DND-41 (cell line): Measurements from ENCODE around the gene CCR7.

Experiments
- ATAC-seq: fragments of 200-7000 bp; cut with Tn5 transposase; 3 replicates; pipeline ENCODE4 v1.9.1; 2021; ENCODE audit warnings: low read depth; ENCODE audit not compliant: insufficient read depth
- DNase-seq: peaks from one replicate; pipeline ENCODE4 v3.0.0-alpha.2; 2020
- H2AFZ ChIP-seq: 2 replicates; pipeline ENCODE4 v1.6.0; 2012; ENCODE audit warnings: low read depth, low read length
- H3K27ac ChIP-seq: 2 replicates; pipeline ENCODE4 v1.5.1; 2012; ENCODE audit warnings: low read length, inconsistent platforms
- H3K27me3 ChIP-seq: fragments of 200-600 bp; sonication (generic); 2 replicates; pipeline ENCODE4 v1.6.0; 2012; ENCODE audit warnings: low read length, mild to moderate bottlenecking, inconsistent platforms; ENCODE audit not compliant: insufficient read depth, poor library complexity
- H3K36me3 ChIP-seq: 2 replicates; pipeline ENCODE4 v1.5.1; 2012; ENCODE audit warnings: low read length, inconsistent platforms; ENCODE audit not compliant: insufficient read depth
- H3K4me1 ChIP-seq: 2 replicates; pipeline ENCODE4 v1.5.1; 2012; ENCODE audit warnings: mild to moderate bottlenecking, low read length; ENCODE audit not compliant: insufficient read depth
- H3K4me2 ChIP-seq: 2 replicates; pipeline ENCODE4 v1.6.0; 2012; ENCODE audit warnings: mild to moderate bottlenecking, moderate library complexity, low read length, inconsistent platforms; ENCODE audit not compliant: insufficient read depth
- H3K4me3 ChIP-seq, 2 experiments: fragments of 200-600 bp in 1 of 2; shearing (Covaris generic) in 1 of 2; 2 replicates each; pipeline ENCODE4 v1.5.1; 2012 to 2016; ENCODE audit warnings: inconsistent platforms in 2 of 2, low read length in 2 of 2, mild to moderate bottlenecking in 2 of 2, low read depth in 1 of 2, moderate library complexity in 1 of 2
- H3K79me2 ChIP-seq: 2 replicates; pipeline ENCODE4 v1.6.0; 2012; ENCODE audit warnings: low read length, inconsistent platforms; ENCODE audit not compliant: insufficient read depth
- H3K9ac ChIP-seq: 2 replicates; pipeline ENCODE4 v1.6.0; 2012; ENCODE audit warnings: low read depth, mild to moderate bottlenecking, inconsistent platforms, low read length, moderate library complexity
- H3K9me3 ChIP-seq: 2 replicates; pipeline ENCODE4 v1.5.1; 2012; ENCODE audit warnings: low read length, moderate library complexity, mild to moderate bottlenecking, inconsistent platforms; ENCODE audit not compliant: insufficient read depth, severe bottlenecking
- H4K20me1 ChIP-seq: 2 replicates; pipeline ENCODE4 v1.6.0; 2012; ENCODE audit warnings: low read length; ENCODE audit not compliant: insufficient read depth
- CTCF ChIP-seq: IDR thresholded peaks from 2 replicates; pipeline ENCODE4 v1.5.1; 2012; ENCODE audit warnings: borderline replicate concordance, low read length, moderate library complexity, mild to moderate bottlenecking; ENCODE audit not compliant: poor library complexity, severe bottlenecking; ENCODE audit errors: extremely low read depth
- EZH2 ChIP-seq: IDR thresholded peaks from 3 replicates; pipeline ENCODE4 v1.6.1; 2012; ENCODE audit warnings: borderline replicate concordance, low read depth, mild to moderate bottlenecking, moderate library complexity, low read length, inconsistent platforms; ENCODE audit not compliant: severe bottlenecking

The CCR7 gene

GRCh38 chr17:40545660-40546059 lies 19.6 kb downstream of the CCR7 start:
- no peak for TF ChIP-seq EZH2
- no peak for TF ChIP-seq CTCF
- H3K4me1 ChIP-seq, result peaks cover 87% of the 10 kb centered on the region

GRCh38 chr17:40542558-40543411 lies 22.5 kb downstream of the CCR7 start:
- ATAC-seq (no peak), DNase-seq (no peak)
- Histone ChIP-seq H2AFZ (no peak overlapping the region), H4K20me1 (no peaks in the 10 kb centered on the region), H3K36me3 (no peaks in the 10 kb centered on the region), H3K9ac (peak overlapping the region; percentile 13; the same call in 1 of the 2 replicates), H3K27ac (peak overlapping the region; percentile 81), H3K4me2 (no peak overlapping the region), H3K79me2 (no peaks in the 10 kb centered on the region), H3K4me3 (no peak overlapping the region), H3K27me3 (no peaks in the 10 kb centered on the region), H3K4me1 (peaks cover 87% of the 10 kb centered on the region), H3K9me3 (no peaks in the 10 kb centered on the region)
- TF ChIP-seq CTCF (no peak), EZH2 (no peak)

More at GRCh38 chr17:40545660-40546059, 19.6 kb downstream of the CCR7 start:
- Histone ChIP-seq H3K27ac (peak overlapping the region; percentile 96), H3K9ac (no peak overlapping the region; the same call in 1 of the 2 replicates), H3K4me3 (no peak overlapping the region), H3K9me3 (no peaks in the 10 kb centered on the region), H3K79me2 (no peaks in the 10 kb centered on the region), H3K4me2 (no peak overlapping the region), H2AFZ (no peak overlapping the region), H3K27me3 (no peaks in the 10 kb centered on the region), H3K36me3 (no peaks in the 10 kb centered on the region), H4K20me1 (no peaks in the 10 kb centered on the region)
- no peak for DNase-seq
- no peak for ATAC-seq

DNA sequence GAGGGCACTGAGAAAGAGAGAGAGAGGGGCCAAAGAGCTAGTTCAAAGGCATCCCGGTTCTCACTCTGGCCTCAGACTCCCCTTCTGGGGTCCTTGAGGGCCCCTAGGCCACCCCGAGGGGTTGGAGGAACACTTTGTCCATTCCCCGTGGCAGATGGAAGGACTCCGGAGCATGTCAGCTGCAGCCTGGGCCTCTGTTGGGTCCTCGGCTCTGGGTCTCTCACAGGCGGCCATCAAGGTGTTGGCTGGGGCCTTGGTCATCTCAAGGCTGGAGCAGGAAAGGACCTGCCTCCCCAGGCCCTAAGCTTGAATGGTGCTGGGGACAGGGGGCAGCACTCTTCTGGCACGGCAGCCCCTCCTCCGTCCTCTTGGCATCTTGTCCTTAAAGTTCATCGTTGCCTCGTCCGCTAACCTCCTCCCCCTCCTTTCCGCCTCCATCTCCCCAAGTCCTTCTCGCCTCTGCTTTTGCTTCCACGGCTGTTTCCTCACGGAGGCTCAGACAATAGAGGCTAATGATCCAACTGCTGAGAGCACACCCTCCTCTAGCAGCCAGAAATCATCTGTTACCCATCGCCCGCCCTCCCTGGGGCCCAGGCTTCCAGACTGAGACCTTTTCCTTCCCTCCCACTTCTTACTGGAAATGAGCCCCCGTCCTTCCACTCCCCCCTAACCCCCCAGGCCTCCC lies 23.3 kb downstream of the CCR7 start:
- Histone ChIP-seq H3K4me3 (no peak overlapping the region), H3K79me2 (no peaks in the 10 kb centered on the region), H3K36me3 (no peaks in the 10 kb centered on the region), H3K9ac (peak overlapping the region; percentile 20), H3K4me1 (peaks cover 87% of the 10 kb centered on the region), H3K4me2 (no peak overlapping the region), H3K27me3 (no peaks in the 10 kb centered on the region), H2AFZ (no peak overlapping the region), H3K9me3 (no peaks in the 10 kb centered on the region), H4K20me1 (no peaks in the 10 kb centered on the region), H3K27ac (peak overlapping the region; percentile 81)
- ATAC-seq (no peak), DNase-seq (no peak)
- no peak for TF ChIP-seq EZH2
- TF ChIP-seq CTCF, result no peak
